GM19397 (cell line): ENCODE data around the gene VWDE.
"Not testable (repeated sequence)": the region's sequence is repeated elsewhere in the genome, so short reads cannot be mapped to it uniquely, and the experiment has no call there.

Source experiments
- ATAC-seq: cut with Tn5 transposase; IDR thresholded peaks from one replicate; pipeline ENCODE4 v1.9.1; 2021; ENCODE audit warnings: mild to moderate bottlenecking, moderate library complexity; ENCODE audit not compliant: unreplicated experiment

Gene VWDE

GRCh38 chr7:12403287-12404181, at the start of gene VWDE:
Gene VWDE (minus strand): TSS chr7:12403865. CDS start chr7:12403716, 149 bp downstream.
- ATAC-seq, result peak; percentile 78

DNA sequence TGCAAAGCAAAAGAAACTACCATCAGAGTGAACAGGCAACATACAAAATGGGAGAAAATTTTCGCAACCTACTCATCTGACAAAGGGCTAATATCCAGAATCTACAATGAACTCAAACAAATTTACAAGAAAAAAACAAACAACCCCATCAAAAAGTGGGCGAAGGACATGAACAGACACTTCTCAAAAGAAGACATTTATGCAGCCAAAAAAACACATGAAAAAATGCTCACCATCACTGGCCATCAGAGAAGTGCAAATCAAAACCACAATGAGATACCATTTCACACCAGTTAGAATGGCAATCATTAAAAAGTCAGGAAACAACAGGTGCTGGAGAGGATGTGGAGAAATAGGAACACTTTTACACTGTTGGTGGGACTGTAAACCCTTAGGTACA, 49.5 kb upstream of the VWDE start:
- not testable (repeated sequence) for ATAC-seq

DNA sequence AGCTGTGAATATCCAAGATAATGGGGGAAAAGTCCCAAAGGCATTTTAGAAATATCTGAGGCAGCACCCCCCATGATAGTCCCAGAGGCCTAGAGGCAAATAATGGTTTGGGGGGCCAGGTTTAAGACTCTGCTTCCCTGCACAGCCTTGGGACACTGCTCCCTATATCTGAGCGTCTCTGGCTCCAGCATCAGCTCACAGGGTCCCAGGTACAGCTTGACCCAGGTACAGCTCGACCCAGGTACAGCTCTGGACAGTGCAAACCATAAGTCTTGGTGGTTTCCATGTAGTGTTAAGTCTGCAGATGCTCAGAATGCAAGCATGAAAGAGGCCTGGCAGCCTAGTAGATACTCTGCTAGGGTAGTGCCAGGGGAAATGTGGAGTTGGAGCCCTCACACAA, 47.0 kb upstream of the VWDE start:
- ATAC-seq, result no peak

DNA sequence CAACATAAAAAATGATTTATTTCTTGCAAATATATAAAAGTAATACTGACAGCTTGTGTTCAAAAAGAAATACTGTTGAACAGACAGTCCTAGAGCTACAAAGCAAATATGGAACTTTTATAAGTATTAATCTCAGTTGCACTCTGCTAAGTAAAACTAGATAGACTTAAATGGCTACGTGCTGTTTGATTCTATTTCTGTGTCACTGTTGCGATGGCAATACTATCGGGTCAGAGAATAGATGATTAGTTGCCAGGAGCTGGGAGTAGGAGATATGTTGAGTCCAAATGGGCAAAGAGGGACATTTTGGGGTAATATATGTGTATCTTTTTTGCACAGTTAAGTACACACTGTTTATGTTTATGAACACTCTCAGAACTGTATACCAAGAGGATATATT, 41.1 kb upstream of the VWDE start:
- ATAC-seq, result no peak

DNA sequence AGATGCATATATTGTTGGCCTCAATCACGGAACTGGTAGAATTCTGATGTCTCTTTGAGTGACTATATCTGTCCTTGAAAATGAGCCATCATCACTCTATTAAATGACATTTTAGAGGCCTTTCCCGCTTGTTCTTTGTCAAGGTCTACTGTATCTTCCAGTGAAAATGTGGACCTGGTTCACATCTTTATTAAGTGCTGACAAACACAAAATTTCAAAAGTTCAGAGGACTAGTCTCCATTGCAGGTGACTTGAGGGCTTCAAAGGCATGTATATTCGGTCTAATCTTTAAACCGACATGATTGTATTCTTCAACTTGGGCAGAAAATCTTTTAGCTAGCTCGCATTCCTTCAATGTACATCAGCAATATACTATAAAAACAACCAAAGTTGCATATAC, 36.6 kb upstream of the VWDE start:
- no peak for ATAC-seq

DNA sequence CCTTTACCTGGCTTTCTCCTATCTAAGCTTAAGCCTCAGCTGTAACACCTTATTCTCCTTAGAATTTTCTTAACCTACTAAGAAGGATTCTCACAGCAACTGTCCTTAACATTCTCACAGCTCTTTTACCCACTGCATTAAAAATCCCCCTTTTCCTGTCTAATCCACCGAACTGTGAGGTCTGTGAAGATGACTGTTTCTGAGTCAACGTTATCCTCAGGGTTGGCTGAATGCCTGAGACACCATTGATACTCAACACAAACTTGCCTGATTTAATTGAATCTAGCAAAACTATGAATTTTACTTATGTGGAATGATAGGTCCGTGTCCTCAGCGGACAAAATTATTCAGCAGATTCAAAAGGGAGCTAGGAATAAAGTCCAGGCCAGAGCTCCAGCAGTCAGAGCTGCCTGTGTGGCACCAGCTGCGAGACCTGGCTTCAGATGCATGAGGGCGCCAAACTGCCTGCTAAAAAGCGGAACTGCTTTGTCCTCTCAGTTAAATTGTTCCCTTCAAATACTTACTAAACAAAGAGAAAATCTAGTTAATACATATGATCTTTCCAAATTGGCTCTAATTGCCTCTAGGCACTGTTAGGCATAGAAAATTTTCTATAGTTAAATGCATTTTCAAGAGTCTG, 33.4 kb upstream of the VWDE start:
- no peak for ATAC-seq

DNA sequence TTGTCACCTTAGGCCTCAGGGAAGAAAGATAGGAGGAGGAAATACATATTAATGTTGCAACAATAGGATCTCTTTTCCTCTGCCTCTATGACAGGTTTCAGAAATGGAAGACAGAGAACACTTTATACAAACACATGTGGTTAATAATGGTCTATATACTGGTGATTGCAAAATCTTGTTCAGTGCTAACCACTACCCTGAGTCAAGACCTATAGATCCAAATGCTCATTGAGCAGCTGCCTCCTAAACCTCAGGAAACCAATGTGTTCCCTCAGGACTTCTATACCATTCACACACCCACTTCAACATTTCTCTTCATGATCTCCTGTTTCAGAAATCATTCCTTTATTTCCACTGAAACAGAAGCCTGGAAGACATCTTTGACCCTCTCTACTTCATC, 32.5 kb upstream of the VWDE start:
- ATAC-seq, result no peak

DNA sequence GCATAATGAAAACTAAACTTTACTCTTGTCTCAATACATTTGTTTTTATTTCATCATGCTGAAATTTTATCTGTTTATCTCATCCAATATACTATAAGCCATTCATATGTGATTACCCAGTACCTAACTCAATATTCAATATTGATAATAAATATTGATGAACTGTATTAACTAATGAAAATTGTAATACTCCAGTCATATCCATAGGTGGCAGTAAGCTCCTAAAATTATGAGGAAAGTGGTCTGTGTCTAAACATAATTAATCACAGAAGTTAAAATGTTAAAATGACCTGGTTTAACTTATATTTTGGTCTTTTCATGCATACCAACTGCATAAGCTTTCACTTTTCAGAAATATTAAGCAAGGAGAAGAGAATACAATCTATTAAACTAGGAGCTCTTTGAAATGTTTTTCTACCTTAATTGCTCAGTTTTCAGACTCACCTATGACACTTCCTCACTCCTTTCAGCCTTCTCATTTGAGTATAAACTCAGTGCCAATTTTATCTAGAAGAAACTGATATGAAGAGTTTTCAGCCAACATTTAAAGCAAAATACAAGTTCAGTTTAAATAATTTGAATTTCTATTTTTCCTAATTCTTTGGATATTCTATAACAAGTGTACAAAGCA, 30.5 kb upstream of the VWDE start:
- no peak for ATAC-seq

DNA sequence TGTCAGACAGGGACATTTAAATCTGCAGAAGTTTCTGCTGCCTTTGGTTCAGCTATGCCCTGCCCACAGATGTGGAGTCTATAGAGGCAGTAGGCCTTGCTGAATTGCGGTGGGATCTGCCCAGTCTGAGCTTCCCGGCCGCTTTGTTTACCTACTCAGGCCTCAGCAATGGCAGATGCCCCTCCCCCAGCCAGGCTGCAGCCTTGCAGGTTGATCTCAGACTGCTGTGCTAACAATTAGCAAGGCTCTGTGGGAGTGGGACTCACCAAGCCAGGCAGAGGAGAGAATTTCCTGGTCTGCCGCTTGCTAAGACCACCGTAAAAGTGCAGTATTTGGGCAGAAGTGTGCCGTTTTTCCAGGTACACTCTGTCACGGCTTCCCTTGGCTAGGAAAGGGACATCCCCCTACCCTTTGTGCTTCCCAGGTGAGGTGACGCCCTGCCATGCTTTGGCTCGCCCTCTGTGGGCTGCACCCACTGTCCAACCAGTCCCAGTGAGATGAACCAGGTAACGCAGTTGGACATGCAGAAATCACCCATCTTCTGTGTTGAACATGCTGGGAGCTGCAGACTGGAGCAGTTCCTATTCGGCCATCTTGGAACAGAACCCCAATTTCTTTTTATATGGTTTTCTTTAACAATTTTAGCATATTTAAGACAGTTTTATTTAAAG, 28.4 kb upstream of the VWDE start:
- ATAC-seq, result no peak

- ATAC-seq, result no peak
These were observed 21.6 kb upstream of the VWDE start for GRCh38 chr7:12425311-12425710.

DNA sequence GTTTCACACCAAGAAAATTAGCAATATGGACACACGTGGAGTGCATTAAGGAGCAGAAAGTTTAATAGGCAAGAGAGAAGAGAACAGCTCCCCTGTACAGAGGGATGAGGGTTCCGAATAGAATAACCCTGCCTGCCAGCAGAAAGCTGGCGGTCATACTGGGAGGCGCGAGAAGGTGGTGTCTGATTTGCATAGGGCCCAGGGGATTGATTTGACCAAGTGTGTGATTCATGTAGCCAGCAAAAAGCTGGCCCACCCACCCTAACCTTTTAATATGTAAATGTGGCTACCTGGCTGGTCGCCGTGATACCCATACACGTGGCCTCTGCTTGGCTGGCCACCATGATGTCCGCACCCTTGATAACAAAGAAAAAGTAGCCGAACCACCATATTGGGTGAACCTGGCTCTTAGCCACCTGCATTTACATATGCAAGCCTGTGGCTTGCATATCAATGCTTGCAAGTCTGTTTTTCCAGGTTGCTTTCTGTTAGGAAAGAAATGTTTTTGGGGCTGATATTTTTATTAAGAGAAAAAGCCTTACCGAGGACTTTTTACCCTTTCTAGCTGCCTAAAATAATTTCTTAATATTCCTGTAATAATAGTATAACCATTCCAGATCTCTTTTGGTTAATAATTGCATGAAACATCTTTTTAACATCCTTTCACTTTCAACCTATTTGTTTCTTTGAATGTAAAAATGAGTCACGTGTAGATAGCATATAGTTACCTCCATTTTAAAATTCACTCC, 20.5 kb upstream of the VWDE start:
- ATAC-seq, result no peak

- no peak for ATAC-seq
These were observed 19.8 kb upstream of the VWDE start for GRCh38 chr7:12423355-12423996.

DNA sequence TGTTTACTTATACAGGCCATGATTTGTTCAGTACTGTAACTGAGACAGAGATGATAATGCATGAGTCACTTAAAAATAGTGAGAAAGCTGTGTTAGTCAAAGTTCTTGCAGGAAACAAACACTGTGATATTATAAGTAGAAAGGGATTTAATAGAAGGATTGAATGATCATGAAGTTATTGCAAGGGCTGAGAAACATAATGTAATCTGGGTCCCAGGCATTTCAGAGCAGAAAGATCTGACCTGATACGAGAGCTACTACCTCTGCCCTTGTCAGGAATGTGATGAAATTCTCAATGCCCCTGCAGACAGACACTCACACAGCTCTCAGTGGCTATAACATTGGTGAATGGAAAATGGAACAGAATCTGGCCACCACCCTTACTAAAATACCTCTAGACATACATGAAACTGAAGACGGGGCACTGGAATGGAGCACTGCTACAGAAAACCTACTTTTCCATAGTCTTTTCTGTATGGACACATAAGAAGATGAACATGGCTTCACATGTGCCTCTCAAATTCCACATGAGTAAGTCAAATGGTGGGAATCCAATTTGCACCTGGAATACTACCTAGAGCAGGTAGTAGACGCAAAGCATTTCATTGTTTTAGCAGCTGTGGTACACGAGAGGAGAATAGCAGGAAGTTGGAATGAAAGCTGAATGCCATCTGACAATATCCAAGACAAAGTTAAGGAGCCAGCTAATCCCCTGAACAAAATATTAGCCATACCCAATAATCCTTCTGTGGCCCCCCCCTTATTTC, 19.1 kb upstream of the VWDE start:
- no peak for ATAC-seq

- ATAC-seq, result no peak
These were observed 14.8 kb upstream of the VWDE start for GRCh38 chr7:12418452-12418851.

DNA sequence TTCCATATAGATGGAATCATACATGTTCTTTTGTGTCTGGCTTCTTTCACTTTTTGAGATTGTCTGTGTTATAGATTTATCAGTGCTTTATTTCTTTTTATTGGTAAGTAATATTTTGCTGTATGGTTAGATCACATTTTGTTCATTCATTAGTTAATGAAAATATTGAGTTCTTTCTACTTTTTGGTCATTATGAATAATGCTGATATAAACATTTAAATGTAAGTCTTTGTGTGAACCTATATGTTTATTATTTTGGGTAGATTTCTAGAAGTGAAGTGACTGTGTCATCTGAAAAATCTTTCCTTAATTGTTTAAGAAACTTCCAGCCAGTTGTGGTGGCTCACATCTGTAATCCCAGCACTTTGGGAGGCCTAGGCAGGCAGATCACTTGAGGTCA, 11.4 kb upstream of the VWDE start:
- ATAC-seq, result no peak

DNA sequence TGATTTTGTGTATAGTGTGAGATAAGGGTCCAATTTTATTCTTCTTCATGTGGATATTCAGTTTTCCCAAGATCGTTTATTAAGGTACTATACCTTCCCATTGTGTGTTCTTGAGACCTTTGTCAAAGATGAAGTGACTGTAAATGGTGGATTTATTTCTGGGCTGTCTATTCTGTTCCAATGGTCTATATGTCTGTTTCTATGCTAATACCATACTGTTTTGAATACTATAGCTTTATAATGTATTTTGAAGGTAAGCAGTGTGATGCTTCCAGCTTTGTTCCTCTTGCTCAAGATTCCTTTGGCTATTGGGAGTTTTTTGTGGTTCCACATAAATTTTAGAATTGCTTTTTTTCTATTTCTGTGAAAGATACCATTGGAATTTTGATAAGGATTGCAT, 8.7 kb upstream of the VWDE start:
- ATAC-seq, result no peak

DNA sequence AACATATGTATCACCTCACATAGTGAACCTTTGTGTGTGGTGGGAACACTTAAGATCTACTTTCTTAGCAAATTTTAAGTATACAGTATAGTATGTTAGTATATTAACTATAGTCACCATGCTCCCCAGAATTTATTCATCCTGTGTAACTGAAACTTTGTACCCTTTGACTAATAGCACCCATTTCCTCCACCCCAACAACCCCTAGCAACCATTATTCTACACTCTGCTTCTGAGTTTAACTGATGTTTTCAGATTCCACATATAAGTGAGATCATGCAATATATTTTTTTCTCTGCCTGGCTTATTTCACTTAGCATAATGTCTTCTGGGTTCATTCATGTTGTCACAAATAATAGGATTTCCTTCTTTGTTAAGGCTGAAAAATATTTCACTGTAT, 6.9 kb upstream of the VWDE start:
- no peak for ATAC-seq

GRCh38 chr7:12409097-12409711, 5.5 kb upstream of the VWDE start:
- no peak for ATAC-seq

DNA sequence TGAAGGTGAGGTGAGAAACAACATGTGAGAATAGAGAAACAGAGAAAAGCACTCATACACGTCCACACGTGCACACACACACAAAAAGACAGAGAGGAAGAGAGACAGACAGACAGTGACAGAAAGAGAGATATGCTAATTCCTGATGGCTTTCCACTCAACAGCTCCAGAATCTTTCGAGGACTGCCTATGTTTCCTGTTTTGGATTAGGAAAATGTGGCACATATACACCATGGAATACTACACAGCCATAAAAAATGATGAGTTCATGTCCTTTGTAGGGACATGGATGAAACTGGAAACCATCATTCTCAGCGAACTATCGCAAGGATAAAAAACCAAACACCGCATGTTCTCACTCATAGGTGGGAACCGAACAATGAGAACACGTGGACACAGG, 4.0 kb upstream of the VWDE start:
- ATAC-seq, result not testable (repeated sequence)
